Ascending aorta (tissue), 2 donors: ENCODE results near the gene LIG1. TPM values are rescaled to one million over a fixed set of nuclear protein-coding genes. Genes with fewer than 3 reads are reported as not detected.
A peak's percentile ranks its signal among the peaks of the same experiment; 100 is the strongest.

Experiments
- DNase-seq, 2 donors: peaks; one replicate each; pipeline ENCODE4 v3.0.0-alpha.2; 2019; ENCODE audit warnings: low spot score in 2 of 2
- H3K27ac ChIP-seq, 2 donors: fragments of 200-600 bp; sonication (generic); one replicate each; pipeline ENCODE4 v1.5.1; 2016 to 2017; ENCODE audit warnings: mild to moderate bottlenecking in 1 of 2
- H3K27me3 ChIP-seq: fragments of 200-600 bp; sonication (generic); one replicate; pipeline ENCODE4 v1.5.1; 2017
- H3K36me3 ChIP-seq, 2 donors: fragments of 200-600 bp; sonication (generic); one replicate each; pipeline ENCODE4 v1.5.1; 2016
- H3K4me1 ChIP-seq, 2 donors: fragments of 200-600 bp; sonication (generic); one replicate each; pipeline ENCODE4 v1.5.1; 2016 to 2017; ENCODE audit warnings: mild to moderate bottlenecking in 1 of 2
- H3K4me3 ChIP-seq, 2 donors: fragments of 200-600 bp; sonication (generic); one replicate each; pipeline ENCODE4 v1.5.1; 2016 to 2017; ENCODE audit warnings: mild to moderate bottlenecking in 1 of 2
- H3K9me3 ChIP-seq, 2 donors: fragments of 200-600 bp; sonication (generic); one replicate each; pipeline ENCODE4 v1.5.1; 2016
- intact Hi-C: fragments of 100-400 bp; cut with DNase I; formaldehyde crosslinking; loops from one replicate; pipeline ENCODE4 v1.15.1; 2023
- total RNA-seq: library from RNA; depleted of rRNA; stranded (reverse); fragments of >200 nt; gene quantifications from one replicate; pipeline ENCODE4 v1.1.0, GENCODE V29; 2016
- TF ChIP-seq, protein P1 (sequence below), 3 experiments: fragments of 200-600 bp in 2 of 3; fragments of 450-650 bp in 1 of 3; sonication (generic) in 2 of 3; IDR thresholded peaks; one replicate each; pipeline ENCODE4 v1.5.1; 2016 to 2019; ENCODE audit warnings: antibody characterized with exemption in 3 of 3, mild to moderate bottlenecking in 1 of 3, moderate library complexity in 1 of 3

Gene LIG1
- total RNA-seq, 1 donor from 2014 or later: 0.64 TPM

DNA sequence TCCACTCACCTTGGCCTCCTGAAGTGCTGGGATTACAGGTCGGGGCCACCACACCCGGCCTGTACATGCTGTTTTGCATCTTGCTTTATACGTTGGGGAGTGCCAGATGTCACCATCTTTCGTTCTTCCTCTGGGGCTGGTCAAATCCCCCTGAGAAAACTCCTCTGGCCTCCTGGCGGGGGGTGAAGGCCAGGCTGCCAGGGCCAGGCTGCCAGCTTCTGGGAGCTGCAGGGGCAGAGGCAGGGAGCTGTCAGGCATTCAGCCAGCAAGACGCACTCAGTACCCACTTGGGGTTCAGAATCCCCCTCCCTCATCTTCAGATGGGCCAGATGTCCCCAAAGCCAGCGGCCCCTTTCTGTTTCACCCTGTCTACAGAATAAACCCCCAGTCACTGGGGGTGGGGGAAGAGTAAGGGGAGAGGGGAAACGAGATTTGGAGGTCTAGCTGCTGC, 16.4 kb upstream of the LIG1 start:
- DNase-seq: peak in 1 of 2 donors; percentile 52
- Histone ChIP-seq H3K4me3 (no peak overlapping the region), H3K9me3 (peaks cover 0 to 4% of the 10 kb centered on the region in 2 donors), H3K27me3 (no peaks in the 10 kb centered on the region), H3K36me3 (peaks cover 4 to 12% of the 10 kb centered on the region in 2 donors), H3K4me1 (no peaks in the 10 kb centered on the region), H3K27ac (no peak overlapping the region)
- intact Hi-C loops: no loop called here
- TF ChIP-seq, protein P1, sequence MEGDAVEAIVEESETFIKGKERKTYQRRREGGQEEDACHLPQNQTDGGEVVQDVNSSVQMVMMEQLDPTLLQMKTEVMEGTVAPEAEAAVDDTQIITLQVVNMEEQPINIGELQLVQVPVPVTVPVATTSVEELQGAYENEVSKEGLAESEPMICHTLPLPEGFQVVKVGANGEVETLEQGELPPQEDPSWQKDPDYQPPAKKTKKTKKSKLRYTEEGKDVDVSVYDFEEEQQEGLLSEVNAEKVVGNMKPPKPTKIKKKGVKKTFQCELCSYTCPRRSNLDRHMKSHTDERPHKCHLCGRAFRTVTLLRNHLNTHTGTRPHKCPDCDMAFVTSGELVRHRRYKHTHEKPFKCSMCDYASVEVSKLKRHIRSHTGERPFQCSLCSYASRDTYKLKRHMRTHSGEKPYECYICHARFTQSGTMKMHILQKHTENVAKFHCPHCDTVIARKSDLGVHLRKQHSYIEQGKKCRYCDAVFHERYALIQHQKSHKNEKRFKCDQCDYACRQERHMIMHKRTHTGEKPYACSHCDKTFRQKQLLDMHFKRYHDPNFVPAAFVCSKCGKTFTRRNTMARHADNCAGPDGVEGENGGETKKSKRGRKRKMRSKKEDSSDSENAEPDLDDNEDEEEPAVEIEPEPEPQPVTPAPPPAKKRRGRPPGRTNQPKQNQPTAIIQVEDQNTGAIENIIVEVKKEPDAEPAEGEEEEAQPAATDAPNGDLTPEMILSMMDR (IDR thresholded peaks at IDR 0.05): no peak

DNA sequence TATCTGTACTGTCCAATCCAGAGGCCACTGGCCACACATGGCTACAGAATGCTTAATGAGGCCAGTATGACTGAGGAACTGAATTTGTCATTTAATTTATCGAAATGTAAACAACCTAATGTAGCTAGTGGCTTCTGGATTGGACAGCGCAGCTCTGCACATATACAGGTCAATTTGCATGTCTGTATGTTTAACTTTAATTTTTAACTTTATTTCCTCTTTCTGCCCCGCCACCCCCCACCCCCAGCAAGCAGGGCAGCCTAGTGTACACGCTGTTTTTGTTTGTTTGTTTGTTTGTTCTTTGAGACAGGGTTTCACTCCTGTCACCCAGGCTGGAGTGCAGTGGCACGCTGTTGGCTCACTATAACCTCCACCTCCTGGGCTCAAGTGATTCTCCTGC, 15.9 kb upstream of the LIG1 start:
- intact Hi-C loops: no loop called here
- DNase-seq: peak in 1 of 2 donors; percentile 28
- H3K27ac ChIP-seq: no peak overlapping the region
- no peaks in the 10 kb centered on the region for H3K27me3 ChIP-seq
- H3K4me1 ChIP-seq: no peaks in the 10 kb centered on the region
- peaks cover 4 to 12% of the 10 kb centered on the region in 2 donors for H3K36me3 ChIP-seq
- no peak overlapping the region for H3K4me3 ChIP-seq
- TF ChIP-seq, protein P1 (IDR thresholded peaks at IDR 0.05): no peak
- peaks cover 0 to 9% of the 10 kb centered on the region in 2 donors for H3K9me3 ChIP-seq

DNA sequence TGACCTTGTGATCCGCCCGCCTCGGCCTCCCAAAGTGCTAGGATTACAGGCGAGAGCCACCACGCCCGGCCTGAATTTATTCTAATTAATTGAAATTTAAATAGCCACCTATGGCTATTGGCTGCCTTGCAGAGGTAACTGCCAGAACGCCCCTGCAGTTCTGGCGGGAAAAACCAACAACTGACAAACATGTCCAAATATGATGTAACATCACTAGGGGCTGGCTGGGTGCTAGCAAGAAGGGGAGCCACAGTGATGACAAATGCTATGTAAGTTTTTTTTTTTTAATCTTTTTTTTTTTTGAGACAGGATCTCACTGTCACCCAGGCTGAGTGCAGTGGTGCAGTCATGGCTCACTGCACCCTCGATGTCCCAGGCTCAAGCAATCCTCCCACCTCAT, 13.2 kb upstream of the LIG1 start:
- TF ChIP-seq, protein P1 (IDR thresholded peaks at IDR 0.05): no peak
- H3K27ac ChIP-seq: no peak overlapping the region
- no peak overlapping the region for H3K4me3 ChIP-seq
- no peaks in the 10 kb centered on the region for H3K27me3 ChIP-seq
- H3K36me3 ChIP-seq: peaks cover 0 to 20% of the 10 kb centered on the region in 2 donors
- no peaks in the 10 kb centered on the region for H3K4me1 ChIP-seq
- DNase-seq: no peak
- H3K9me3 ChIP-seq: peaks cover 0 to 12% of the 10 kb centered on the region in 2 donors
- intact Hi-C loops: no loop called here

- intact Hi-C loops: no loop called here
- Histone ChIP-seq H3K36me3 (peaks cover 0 to 15% of the 10 kb centered on the region in 2 donors), H3K4me3 (no peak overlapping the region), H3K9me3 (peaks cover 0 to 12% of the 10 kb centered on the region in 2 donors), H3K4me1 (no peaks in the 10 kb centered on the region), H3K27me3 (no peaks in the 10 kb centered on the region), H3K27ac (no peak overlapping the region)
- TF ChIP-seq, protein P1 (IDR thresholded peaks at IDR 0.05): no peak
- DNase-seq: no peak
Observed at GRCh38 chr19:48182434-48182833, 12.3 kb upstream of the LIG1 start.

GRCh38 chr19:48181505-48181904, 11.4 kb upstream of the LIG1 start:
- DNase-seq: no peak
- no peak overlapping the region for H3K4me3 ChIP-seq
- no peak overlapping the region for H3K27ac ChIP-seq
- no peaks in the 10 kb centered on the region for H3K4me1 ChIP-seq
- no peaks in the 10 kb centered on the region for H3K27me3 ChIP-seq
- peaks cover 0 to 12% of the 10 kb centered on the region in 2 donors for H3K9me3 ChIP-seq
- H3K36me3 ChIP-seq: peaks cover 0 to 15% of the 10 kb centered on the region in 2 donors
- TF ChIP-seq, protein P1 (IDR thresholded peaks at IDR 0.05): no peak
- intact Hi-C loops: no loop called here

DNA sequence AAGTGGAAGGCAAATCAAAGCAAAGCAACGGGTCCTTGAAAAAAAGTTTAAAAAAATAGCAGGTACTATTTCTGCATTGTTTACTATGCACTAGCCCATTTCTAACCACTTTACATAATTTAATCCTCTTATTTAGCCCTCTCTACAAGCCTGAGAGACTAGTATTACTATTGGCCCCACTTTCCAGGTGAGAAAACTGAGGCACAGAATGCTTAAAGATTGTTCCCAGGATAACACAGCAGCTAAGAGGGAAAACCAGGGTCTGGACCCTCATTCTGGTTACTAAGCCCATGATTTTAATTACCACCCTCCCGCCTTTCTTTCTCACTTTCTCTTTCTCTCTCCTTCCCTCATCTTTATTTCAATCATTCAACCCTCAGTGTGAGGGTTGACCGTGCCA, 6.1 kb upstream of the LIG1 start:
- no peak for DNase-seq
- Histone ChIP-seq H3K36me3 (peaks cover 12 to 40% of the 10 kb centered on the region in 2 donors), H3K4me1 (peaks cover 0 to 2% of the 10 kb centered on the region in 2 donors), H3K4me3 (no peak overlapping the region), H3K27ac (no peak overlapping the region), H3K27me3 (no peaks in the 10 kb centered on the region), H3K9me3 (peaks cover 0 to 4% of the 10 kb centered on the region in 2 donors)
- intact Hi-C loops: no loop called here
- TF ChIP-seq, protein P1 (IDR thresholded peaks at IDR 0.05): no peak
